Natural killer cell (primary cell): ENCODE results near the gene AGPAT4. TPM values are rescaled to one million over a fixed set of nuclear protein-coding genes. Genes with fewer than 3 reads are reported as not detected.

Source experiments
- ATAC-seq, 3 donors: fragments of 150-1000 bp in 2 of 3; fragments of 200-7000 bp in 1 of 3; cut with Tn5 transposase; 1 replicate in 1 of 3; 2 replicates in 2 of 3; pipeline ENCODE4 v1.10.0; 2021; ENCODE audit warnings: mild to moderate bottlenecking in 2 of 3, moderate library complexity in 2 of 3
- DNase-seq, 2 donors: peaks; one replicate each; pipeline versions ENCODE4 v3.0.0 to v3.0.0-alpha.2; 2013 to 2021; ENCODE audit warnings: mixed read lengths in 1 of 2
- H3K27ac ChIP-seq: one replicate; pipeline ENCODE4 v1.5.1; 2013; ENCODE audit warnings: mild to moderate bottlenecking, low read length
- H3K27me3 ChIP-seq: one replicate; pipeline ENCODE4 v1.6.1; 2013; ENCODE audit warnings: low read length; ENCODE audit not compliant: control insufficient read depth, insufficient read depth
- H3K36me3 ChIP-seq: one replicate; pipeline ENCODE4 v1.6.1; 2013; ENCODE audit warnings: low read length; ENCODE audit not compliant: control insufficient read depth, insufficient read depth
- H3K4me1 ChIP-seq: one replicate; pipeline ENCODE4 v1.6.1; 2013; ENCODE audit warnings: low read length; ENCODE audit not compliant: control insufficient read depth, insufficient read depth
- H3K4me3 ChIP-seq: one replicate; pipeline ENCODE4 v1.5.1; 2013; ENCODE audit warnings: low read length
- H3K9me3 ChIP-seq: one replicate; pipeline ENCODE4 v1.6.1; 2013; ENCODE audit warnings: low read length; ENCODE audit not compliant: control insufficient read depth, insufficient read depth
- H3K27ac Mint-ChIP-seq, 2 donors: one replicate each; pipeline ENCODE4 v1.8.0; 2022; ENCODE audit warnings: mild to moderate bottlenecking in 2 of 2, mixed read lengths in 2 of 2, moderate library complexity in 1 of 2
- H3K27me3 Mint-ChIP-seq, 2 donors: one replicate each; pipeline ENCODE4 v1.8.0; 2022; ENCODE audit warnings: low read depth in 2 of 2, mixed read lengths in 2 of 2
- H3K36me3 Mint-ChIP-seq: one replicate; pipeline ENCODE4 v1.8.0; 2022; ENCODE audit warnings: mixed read lengths
- H3K4me1 Mint-ChIP-seq, 2 donors: one replicate each; pipeline ENCODE4 v1.8.0; 2022; ENCODE audit warnings: mixed read lengths in 2 of 2
- H3K4me3 Mint-ChIP-seq: one replicate; pipeline ENCODE4 v1.8.0; 2022; ENCODE audit warnings: mild to moderate bottlenecking, moderate library complexity, mixed read lengths
- H3K9me3 Mint-ChIP-seq, 2 donors: one replicate each; pipeline ENCODE4 v1.8.0; 2022; ENCODE audit warnings: mixed read lengths in 2 of 2
- CTCF ChIP-seq: fragments of 200-600 bp; IDR thresholded peaks from one replicate; pipeline ENCODE4 v1.8.0; 2022; ENCODE audit warnings: antibody characterized with exemption
- WGBS: methylation state at CpG from one replicate; pipeline ENCODE4 v1.1.7; 2013; ENCODE audit warnings: missing lambda C conversion rate; ENCODE audit not compliant: insufficient coverage; 5-methylcytosine and 5-hydroxymethylcytosine counted together
- intact Hi-C: fragments of 100-400 bp; cut with micrococcal nuclease; formaldehyde crosslinking; loops from one replicate; pipeline ENCODE4 v1.14.2; 2022
- total RNA-seq, 4 donors: library from RNA; stranded (reverse); fragments of 120-200 nt in 1 of 4; gene quantifications; one replicate each; pipeline versions ENCODE4 v1.2.3 to v1.2.4, GENCODE V29; 2013 to 2022

The AGPAT4 gene
- total RNA-seq, 3 donors from 2014 or later (not counting 1 experiment from before 2014, with no cell fraction given): 24.5 to 38.1 (median 25.8) TPM

- Histone ChIP-seq H3K9me3 (no peaks in the 10 kb centered on the region), H3K36me3 (peaks cover 10% of the 10 kb centered on the region), H3K27me3 (no peaks in the 10 kb centered on the region), H3K4me3 (no peak overlapping the region), H3K27ac (no peak overlapping the region), H3K4me1 (peaks cover 20% of the 10 kb centered on the region)
- Mint-ChIP-seq H3K27ac (no peak overlapping the region), H3K27me3 (peaks cover 9 to 16% of the 10 kb centered on the region in 2 donors), H3K9me3 (no peaks in the 10 kb centered on the region), H3K36me3 (peaks cover 22% of the 10 kb centered on the region), H3K4me1 (peaks cover 22 to 39% of the 10 kb centered on the region in 2 donors), H3K4me3 (no peak overlapping the region)
- no peak for DNase-seq
- ATAC-seq: no peak
- intact Hi-C loops: no loop called here
- 81% methylated on average over 9 of the region's 9 CpGs for WGBS
- TF ChIP-seq CTCF: no peak
These were observed 41.9 kb downstream of the AGPAT4 start for GRCh38 chr6:161232010-161232409.

GRCh38 chr6:161230339-161230738, 43.5 kb downstream of the AGPAT4 start:
- intact Hi-C loops: no loop called here
- Mint-ChIP-seq H3K4me3 (peak overlapping the region; percentile 5), H3K27ac (no peak overlapping the region), H3K27me3 (peaks cover 7 to 8% of the 10 kb centered on the region in 2 donors), H3K4me1 (peaks cover 38 to 50% of the 10 kb centered on the region in 2 donors), H3K9me3 (no peaks in the 10 kb centered on the region), H3K36me3 (peaks cover 20% of the 10 kb centered on the region)
- peaks cover 36% of the 10 kb centered on the region for H3K4me1 ChIP-seq
- no peak for TF ChIP-seq CTCF
- 80% methylated on average over 1 of the region's 2 CpGs for WGBS
- no peaks in the 10 kb centered on the region for H3K9me3 ChIP-seq
- peaks cover 10% of the 10 kb centered on the region for H3K36me3 ChIP-seq
- H3K27me3 ChIP-seq: no peaks in the 10 kb centered on the region
- DNase-seq (no peak), ATAC-seq (no peak)
- no peak overlapping the region for H3K4me3 ChIP-seq
- no peak overlapping the region for H3K27ac ChIP-seq

GRCh38 chr6:161228921-161229591, 44.8 kb downstream of the AGPAT4 start:
- ATAC-seq (no peak), DNase-seq (no peak)
- no peak overlapping the region for H3K4me3 ChIP-seq
- peaks cover 5 to 6% of the 10 kb centered on the region in 2 donors for H3K27me3 Mint-ChIP-seq
- peak overlapping the region; percentile 24 to 87 for H3K27ac Mint-ChIP-seq
- H3K27ac ChIP-seq: no peak overlapping the region
- peaks cover 17% of the 10 kb centered on the region for H3K36me3 Mint-ChIP-seq
- 72% methylated on average over 7 of the region's 7 CpGs for WGBS
- peaks cover 0 to 2% of the 10 kb centered on the region in 2 donors for H3K9me3 Mint-ChIP-seq
- intact Hi-C loops: loop anchor here (5.0 kb wide), 1 partner anchor 143 kb away; no protein-coding TSS in a partner anchor
- peaks cover 49% of the 10 kb centered on the region for H3K4me1 ChIP-seq
- peak overlapping the region; percentile 49 for H3K4me3 Mint-ChIP-seq
- H3K36me3 ChIP-seq: peaks cover 10% of the 10 kb centered on the region
- H3K27me3 ChIP-seq: no peaks in the 10 kb centered on the region
- H3K9me3 ChIP-seq: no peaks in the 10 kb centered on the region
- H3K4me1 Mint-ChIP-seq: peaks cover 49 to 61% of the 10 kb centered on the region in 2 donors
- TF ChIP-seq CTCF: no peak
